Measurements from ENCODE around the gene MLYCD. TPM values are rescaled to one million over a fixed set of nuclear protein-coding genes. Genes with fewer than 3 reads are reported as not detected.
A peak's percentile ranks its signal among the peaks of the same experiment; 100 is the strongest.
"Not testable (repeated sequence)": the region's sequence is repeated elsewhere in the genome, so short reads cannot be mapped to it uniquely, and the experiment has no call there.

Gene MLYCD
- total RNA-seq, 2 experiments from 2014 or later: 4.2 to 4.3 TPM

DNA sequence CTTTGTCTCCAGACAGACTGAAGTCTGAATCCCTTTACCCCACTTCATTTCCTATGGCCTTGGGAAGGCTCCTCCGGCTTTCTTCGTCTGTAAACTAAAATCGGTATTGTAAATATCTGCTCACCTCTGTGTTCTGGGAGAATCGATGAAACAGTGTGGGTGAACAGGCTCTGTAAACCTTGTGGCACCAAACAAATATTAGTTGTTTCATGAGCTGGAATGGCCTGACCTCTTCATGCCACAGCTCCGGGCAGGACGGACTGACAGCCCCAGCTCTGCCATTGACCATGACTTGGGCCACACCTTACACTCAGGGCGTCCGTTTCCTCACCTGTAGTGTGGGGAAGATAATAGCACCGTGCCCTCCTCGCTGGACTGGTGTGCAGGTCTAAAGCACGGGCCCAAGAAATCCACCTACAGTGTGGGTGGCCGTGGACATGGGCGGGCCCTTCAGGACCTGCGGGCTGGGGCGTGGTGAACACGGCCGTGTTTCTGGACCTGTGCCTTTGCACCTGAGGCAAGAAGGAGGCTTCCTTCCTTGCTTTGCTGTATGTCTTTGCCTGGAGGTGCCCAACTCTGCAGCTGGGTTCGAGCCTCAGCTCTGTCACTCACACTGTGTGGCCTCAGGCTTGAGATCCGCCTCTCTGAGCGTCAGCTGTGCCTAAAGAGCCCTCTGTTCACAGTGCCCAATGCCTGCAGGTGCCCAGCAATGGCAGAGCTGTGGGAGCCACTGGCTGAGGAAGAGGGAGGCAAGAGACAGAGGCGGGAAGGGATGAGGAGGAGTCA lies 48.1 kb downstream of the MLYCD start:
- DNase-seq (no peak), ATAC-seq (no peak)
- POLR2A ChIA-PET: no interaction called here
- H3K36me3 Mint-ChIP-seq (ENCODE audit: low read depth): no peaks in the 10 kb centered on the region
- H3K27me3 Mint-ChIP-seq (ENCODE audit: low read depth): no peaks in the 10 kb centered on the region
- no peak overlapping the region for H3K4me3 Mint-ChIP-seq
- H3K9me3 Mint-ChIP-seq (ENCODE audit: insufficient read depth): no peaks in the 10 kb centered on the region
- CTCF ChIA-PET: interaction anchor here (0.8 kb wide), 1 partner anchor 20 kb away, joined by 3 read pairs; no protein-coding TSS in a partner anchor
- no peak overlapping the region for H3K27ac Mint-ChIP-seq
- no peaks in the 10 kb centered on the region for H3K4me1 Mint-ChIP-seq (ENCODE audit: low read depth)

DNA sequence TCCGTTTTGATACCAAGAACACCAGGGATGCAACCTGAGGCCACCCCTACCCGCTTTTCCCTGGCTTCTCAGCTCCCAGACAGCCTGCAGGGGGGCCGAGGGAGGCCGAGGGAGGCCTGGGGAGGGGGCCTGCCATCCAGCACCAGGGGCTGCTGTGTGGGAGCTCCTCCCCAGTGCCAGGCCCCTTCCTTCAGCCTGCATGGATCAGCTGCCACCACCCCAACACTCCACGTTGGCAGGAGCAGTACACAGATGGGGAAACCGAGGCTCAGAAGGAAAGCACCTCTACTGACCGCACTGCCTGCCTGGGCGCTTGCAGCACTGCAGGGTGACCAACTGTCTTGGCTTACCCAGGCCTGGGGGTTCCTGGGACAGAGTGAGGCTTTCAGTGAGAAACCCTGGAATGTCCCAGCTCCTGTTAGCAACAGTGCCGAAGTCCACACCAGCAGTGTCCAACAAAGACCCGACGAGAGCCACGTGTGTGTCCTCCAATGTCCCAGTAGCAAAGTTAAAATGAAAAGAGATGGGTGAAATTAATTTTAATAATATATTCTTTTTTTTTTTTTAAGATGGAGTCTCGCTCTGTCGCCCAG lies 48.8 kb downstream of the MLYCD start:
- ChIA-PET POLR2A (no interaction called here), CTCF (interaction anchor here (0.8 kb wide), 1 partner anchor 21 kb away, joined by 3 read pairs; no protein-coding TSS in a partner anchor)
- ATAC-seq: no peak

DNA sequence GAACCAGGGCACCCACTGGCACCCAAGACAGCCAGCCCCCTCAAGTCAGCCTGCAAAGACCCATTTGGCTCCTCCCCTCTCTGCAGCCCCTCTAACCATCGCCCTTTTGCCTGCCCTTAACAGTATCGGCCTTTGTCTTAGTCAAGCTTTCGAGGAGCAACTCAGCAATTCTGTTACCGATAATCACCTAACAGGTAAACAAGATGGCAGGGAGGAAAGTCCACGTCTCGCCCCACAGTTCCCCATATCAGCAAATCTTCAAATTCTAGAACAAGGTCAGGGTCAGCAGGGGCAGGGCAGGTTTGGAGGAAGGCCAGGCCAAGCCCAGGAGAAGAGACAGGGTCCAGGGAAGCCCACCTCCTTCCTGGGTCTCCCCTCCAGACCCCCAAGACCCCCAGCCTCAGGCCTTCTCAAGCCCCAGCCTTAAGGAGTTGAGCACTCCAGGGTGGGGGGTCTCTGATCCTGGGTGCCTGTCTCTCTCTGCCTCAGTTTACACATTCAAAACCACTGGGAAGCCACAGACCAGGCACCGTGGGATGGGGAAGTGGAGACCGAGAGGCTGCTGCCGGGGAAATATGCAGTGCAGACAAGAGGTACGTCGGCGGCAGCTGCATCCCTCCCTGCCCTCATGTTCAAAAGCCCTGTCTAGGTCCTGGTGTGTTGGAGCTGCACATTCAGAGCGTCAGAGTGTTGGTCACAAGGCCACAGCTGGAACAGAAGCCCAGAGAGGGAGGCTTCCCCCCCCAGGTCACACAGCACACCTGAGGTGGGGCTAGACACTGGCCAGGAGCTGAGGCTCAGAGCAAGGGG lies 50.2 kb downstream of the MLYCD start:
- Mint-ChIP-seq H3K36me3 (ENCODE audit: low read depth) (no peaks in the 10 kb centered on the region), H3K9me3 (ENCODE audit: insufficient read depth) (no peaks in the 10 kb centered on the region), H3K4me3 (no peak overlapping the region), H3K27ac (no peak overlapping the region), H3K27me3 (ENCODE audit: low read depth) (peaks cover 3% of the 10 kb centered on the region), H3K4me1 (ENCODE audit: low read depth) (peaks cover 5% of the 10 kb centered on the region)
- no peak for DNase-seq
- ChIA-PET POLR2A (no interaction called here), CTCF (no interaction called here)
- ATAC-seq: no peak

More for the DNA sequence above, 48.8 kb downstream of the MLYCD start:
- H3K4me1 Mint-ChIP-seq (ENCODE audit: low read depth): no peaks in the 10 kb centered on the region
- no peaks in the 10 kb centered on the region for H3K9me3 Mint-ChIP-seq (ENCODE audit: insufficient read depth)
- H3K27me3 Mint-ChIP-seq (ENCODE audit: low read depth): no peaks in the 10 kb centered on the region
- H3K27ac Mint-ChIP-seq: no peak overlapping the region
- no peak overlapping the region for H3K4me3 Mint-ChIP-seq
- H3K36me3 Mint-ChIP-seq (ENCODE audit: low read depth): no peaks in the 10 kb centered on the region
- no peak for DNase-seq

DNA sequence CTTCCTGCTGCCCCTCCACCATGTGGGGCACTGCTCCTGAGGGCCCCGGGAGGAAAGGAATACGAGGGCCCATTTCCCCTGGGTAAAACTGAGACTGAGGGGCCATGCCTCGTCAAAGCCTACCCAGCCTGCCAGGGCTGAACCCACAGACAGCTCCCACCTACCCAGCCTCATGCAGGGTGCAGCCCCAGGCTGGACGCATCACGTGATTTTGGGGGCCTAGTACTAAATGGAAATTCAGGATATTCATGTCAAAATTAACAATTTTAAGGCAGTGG lies 50.7 kb downstream of the MLYCD start:
- ChIA-PET POLR2A (no interaction called here), CTCF (no interaction called here)
- Mint-ChIP-seq H3K9me3 (ENCODE audit: insufficient read depth) (no peaks in the 10 kb centered on the region), H3K36me3 (ENCODE audit: low read depth) (no peaks in the 10 kb centered on the region), H3K27ac (no peak overlapping the region), H3K4me3 (no peak overlapping the region), H3K27me3 (ENCODE audit: low read depth) (peaks cover 5% of the 10 kb centered on the region), H3K4me1 (ENCODE audit: low read depth) (peaks cover 9% of the 10 kb centered on the region)
- DNase-seq: no peak
- no peak for ATAC-seq

DNA sequence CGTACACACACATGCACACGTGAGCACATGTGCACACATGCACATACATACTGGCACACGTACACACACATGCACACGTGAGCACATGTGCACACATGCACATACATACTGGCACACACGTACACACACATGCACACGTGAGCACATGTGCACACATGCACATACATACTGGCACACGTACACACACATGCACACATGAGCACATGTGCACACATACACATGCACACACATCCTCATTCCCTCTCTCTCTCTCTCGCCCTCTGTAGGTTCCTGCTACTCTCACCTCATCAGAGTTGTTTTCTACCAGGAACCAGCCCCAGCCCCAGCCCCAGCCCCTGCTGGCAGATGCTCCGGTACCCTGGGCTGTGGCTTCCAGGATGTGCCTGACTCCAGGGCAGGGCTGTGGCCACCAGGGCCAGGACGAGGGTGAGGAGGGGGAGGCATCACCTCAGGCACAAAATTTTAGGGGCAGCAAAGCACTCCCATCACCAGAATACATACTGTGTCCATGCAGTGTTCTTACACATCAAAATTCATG lies 52.0 kb downstream of the MLYCD start:
- H3K27ac Mint-ChIP-seq; DNase-seq; POLR2A ChIA-PET; CTCF ChIA-PET; H3K4me1 Mint-ChIP-seq (ENCODE audit: low read depth); H3K36me3 Mint-ChIP-seq (ENCODE audit: low read depth); ATAC-seq; H3K4me3 Mint-ChIP-seq; H3K9me3 Mint-ChIP-seq (ENCODE audit: insufficient read depth); H3K27me3 Mint-ChIP-seq (ENCODE audit: low read depth): not testable (repeated sequence)

DNA sequence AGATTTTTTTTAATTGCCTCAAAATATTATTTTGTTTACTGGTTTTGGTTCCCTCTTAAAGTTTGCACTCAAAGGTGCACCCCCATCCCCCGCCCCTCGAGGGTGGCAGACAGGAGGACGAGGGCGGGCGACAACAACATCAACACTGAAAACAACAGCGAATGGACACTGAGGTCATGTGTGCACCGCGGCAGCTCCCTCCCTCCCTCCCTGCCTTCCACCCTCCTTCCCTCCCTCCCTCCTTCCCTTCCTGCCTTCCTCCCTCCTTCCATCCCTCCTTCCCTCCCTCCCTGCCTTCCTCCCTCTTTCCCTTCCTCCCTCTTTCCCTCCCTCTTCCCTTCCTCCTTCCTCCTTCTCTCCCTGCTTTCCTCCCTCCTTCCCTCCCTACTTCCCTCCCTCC lies 52.6 kb downstream of the MLYCD start:
- Mint-ChIP-seq H3K4me1 (ENCODE audit: low read depth) (peaks cover 9% of the 10 kb centered on the region), H3K27me3 (ENCODE audit: low read depth) (peaks cover 5% of the 10 kb centered on the region), H3K4me3 (no peak overlapping the region), H3K36me3 (ENCODE audit: low read depth) (no peaks in the 10 kb centered on the region), H3K27ac (no peak overlapping the region), H3K9me3 (ENCODE audit: insufficient read depth) (no peaks in the 10 kb centered on the region)
- no peak for ATAC-seq
- POLR2A ChIA-PET: no interaction called here
- no peak for DNase-seq
- CTCF ChIA-PET: no interaction called here

DNA sequence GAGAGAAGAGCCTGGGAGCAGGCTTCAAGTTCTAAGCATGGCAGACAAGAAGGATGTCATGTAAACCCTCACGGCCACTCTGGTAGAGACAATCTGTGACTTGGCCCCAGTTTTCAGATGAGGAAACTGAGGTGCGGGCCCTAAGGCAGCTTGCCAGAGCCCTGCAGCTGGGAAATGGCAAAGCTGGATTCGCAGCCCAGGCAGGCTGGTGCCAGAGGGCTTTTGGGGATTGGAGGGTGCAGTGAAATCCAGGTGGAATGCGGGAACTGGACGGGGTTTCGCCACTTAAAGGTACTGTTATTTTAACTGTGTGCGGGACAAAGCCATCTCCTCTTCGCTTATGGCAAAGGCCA lies 53.6 kb downstream of the MLYCD start:
- H3K4me3 Mint-ChIP-seq: no peak overlapping the region
- no peak overlapping the region for H3K27ac Mint-ChIP-seq
- no peak for DNase-seq
- no peak for ATAC-seq
- H3K9me3 Mint-ChIP-seq (ENCODE audit: insufficient read depth): no peaks in the 10 kb centered on the region
- CTCF ChIA-PET: interaction anchor here (2.2 kb wide), 1 partner anchor 114 kb away, joined by 13 read pairs; no protein-coding TSS in a partner anchor
- no peaks in the 10 kb centered on the region for H3K36me3 Mint-ChIP-seq (ENCODE audit: low read depth)
- H3K27me3 Mint-ChIP-seq (ENCODE audit: low read depth): peaks cover 5% of the 10 kb centered on the region
- POLR2A ChIA-PET: no interaction called here
- H3K4me1 Mint-ChIP-seq (ENCODE audit: low read depth): peaks cover 11% of the 10 kb centered on the region

DNA sequence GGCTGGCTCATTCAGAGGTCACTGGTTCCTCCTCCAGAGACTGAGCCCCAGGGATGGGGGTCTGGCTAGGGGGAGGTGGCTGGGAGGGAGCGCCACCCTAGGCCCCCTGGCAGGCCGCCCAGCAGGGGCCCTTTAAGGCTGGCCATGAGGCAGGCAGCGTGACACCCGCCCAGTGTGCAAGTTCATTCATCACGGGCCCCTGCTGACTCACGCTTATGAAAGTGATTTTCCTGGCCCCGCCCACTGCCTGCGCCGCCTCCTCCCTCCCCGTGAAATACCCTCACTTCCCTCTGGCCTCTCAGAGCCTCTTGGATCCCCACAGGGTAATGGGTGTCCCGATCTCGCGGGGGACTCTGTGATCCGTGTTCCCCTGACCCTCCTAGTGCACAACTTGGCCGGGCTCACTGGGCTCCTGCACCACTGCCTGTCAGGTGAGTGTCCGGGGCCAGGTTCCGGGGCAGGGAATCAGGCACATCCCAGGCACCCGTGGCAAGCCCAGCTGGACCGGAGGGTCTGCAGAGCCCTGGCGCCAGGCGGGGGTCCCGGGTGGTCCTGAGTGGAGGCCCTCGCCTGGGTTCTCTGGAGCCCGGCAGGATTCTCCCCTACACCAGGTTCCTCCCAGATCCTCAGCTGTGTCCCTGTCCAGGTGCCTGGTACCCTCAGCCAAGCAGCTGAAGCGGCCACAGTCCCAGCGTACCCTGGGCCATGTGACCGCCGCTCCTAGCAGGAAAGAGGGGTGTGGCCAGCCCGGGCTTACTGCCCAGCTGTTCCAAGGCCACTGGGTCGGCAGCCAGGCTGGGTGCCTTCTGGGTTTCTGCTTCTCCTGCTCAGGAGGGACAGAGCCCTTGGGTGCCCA lies 54.3 kb downstream of the MLYCD start, which contains the start of gene OSGIN1:
TSS of gene OSGIN1 (plus strand) at position 301 of the 856 bp plus-strand sequence. CDS start 4,432 bp downstream, outside the sequence.
- no peak within 1 kb of the TSS for H3K27ac Mint-ChIP-seq
- no peaks in the 10 kb centered on the region for H3K9me3 Mint-ChIP-seq (ENCODE audit: insufficient read depth)
- ChIA-PET POLR2A (interaction anchor here (1.4 kb wide), 1 partner anchor 164 kb away, joined by 3 read pairs; the partner anchor contains the start of gene MBTPS1), CTCF (interaction anchor here (0.7 to 2.2 kb wide), 16 partner anchors 9 to 234 kb away, joined by 3 to 13 read pairs (median 4); partner anchors contain the start of genes MBTPS1 and TAF1C)
- H3K4me1 Mint-ChIP-seq (ENCODE audit: low read depth): peaks cover 11% of the 10 kb centered on the region
- ATAC-seq (peak; percentile 84), DNase-seq (peak; percentile 78)
- no peaks in the 10 kb centered on the region for H3K36me3 Mint-ChIP-seq (ENCODE audit: low read depth)
- H3K27me3 Mint-ChIP-seq (ENCODE audit: low read depth): peaks cover 5% of the 10 kb centered on the region
- H3K4me3 Mint-ChIP-seq: peak within 1 kb of the TSS; percentile 48

DNA sequence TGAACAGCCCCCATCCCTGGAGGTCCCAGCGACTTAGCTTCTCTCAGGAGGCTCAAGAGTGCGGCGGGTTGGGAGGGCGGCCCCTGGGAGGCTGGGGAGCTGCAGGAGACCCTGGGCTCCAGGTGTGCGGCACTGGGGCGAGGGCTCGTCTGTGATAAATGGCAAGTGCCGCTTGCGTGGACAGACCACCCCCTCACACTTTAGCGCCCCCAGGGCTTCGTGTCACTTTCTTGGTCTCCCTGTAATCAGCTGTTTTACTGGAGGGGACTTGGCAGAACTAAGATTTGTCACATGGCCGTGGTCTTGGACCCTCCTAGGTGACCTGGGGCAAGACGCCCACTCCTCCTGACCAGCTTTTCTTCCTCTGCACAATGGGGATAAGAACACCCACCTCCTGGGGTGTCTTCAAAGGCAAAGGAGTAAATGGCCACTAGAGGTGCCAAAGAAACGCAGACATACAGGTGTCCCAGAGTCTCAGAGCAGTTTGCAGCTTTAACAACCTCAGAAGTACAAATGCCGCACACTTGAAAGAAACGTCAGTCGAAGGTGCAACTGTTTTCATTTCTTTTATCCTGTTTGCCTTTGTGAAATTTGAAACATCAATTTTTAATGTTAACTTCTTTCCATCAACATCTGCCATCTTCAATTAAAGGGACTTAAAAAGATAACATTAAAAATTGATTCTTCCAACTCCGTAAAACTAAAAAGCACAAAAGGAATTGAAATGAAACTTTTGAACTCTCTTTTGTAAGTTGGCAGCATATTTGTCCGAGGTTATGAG lies 55.1 kb downstream of the MLYCD start:
- ChIA-PET POLR2A (interaction anchor here (1.4 kb wide), 1 partner anchor 163 kb away, joined by 3 read pairs; the partner anchor contains the start of gene MBTPS1), CTCF (interaction anchor here (0.7 to 2.2 kb wide), 17 partner anchors 8 to 233 kb away, joined by 3 to 13 read pairs (median 4); partner anchors contain the start of genes MBTPS1 and TAF1C)
- Mint-ChIP-seq H3K27ac (no peak overlapping the region), H3K27me3 (ENCODE audit: low read depth) (peaks cover 5% of the 10 kb centered on the region), H3K9me3 (ENCODE audit: insufficient read depth) (no peaks in the 10 kb centered on the region), H3K36me3 (ENCODE audit: low read depth) (no peaks in the 10 kb centered on the region), H3K4me1 (ENCODE audit: low read depth) (peaks cover 11% of the 10 kb centered on the region), H3K4me3 (peak overlapping the region; percentile 31)
- DNase-seq (peak; percentile 52), ATAC-seq (peak; percentile 62)

DNA sequence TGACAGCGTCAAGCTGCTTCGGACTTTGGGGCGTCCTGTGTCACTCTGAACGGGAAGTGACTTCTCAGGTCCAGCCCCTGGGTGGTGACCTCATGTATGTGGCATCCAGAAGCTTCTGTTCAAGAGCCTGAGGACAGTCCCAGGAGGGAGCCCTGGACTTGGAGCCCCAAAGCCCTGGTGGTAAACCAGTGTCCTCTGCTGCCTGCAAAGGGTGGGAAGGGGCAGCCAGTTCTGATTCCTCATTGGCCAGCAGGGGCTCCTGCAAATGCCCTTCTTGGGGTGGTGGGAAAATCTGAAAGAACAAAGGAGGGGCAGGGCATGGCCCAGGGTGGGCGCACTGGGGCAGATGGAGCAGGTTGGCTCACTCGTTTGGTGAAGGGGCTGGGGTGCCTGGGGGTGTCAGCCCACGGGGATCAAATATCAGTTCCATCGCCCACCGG lies 55.7 kb downstream of the MLYCD start:
- no peak for ATAC-seq
- Mint-ChIP-seq H3K4me1 (ENCODE audit: low read depth) (peaks cover 11% of the 10 kb centered on the region), H3K27ac (no peak overlapping the region), H3K9me3 (ENCODE audit: insufficient read depth) (no peaks in the 10 kb centered on the region), H3K36me3 (ENCODE audit: low read depth) (no peaks in the 10 kb centered on the region), H3K27me3 (ENCODE audit: low read depth) (peaks cover 5% of the 10 kb centered on the region), H3K4me3 (no peak overlapping the region)
- ChIA-PET POLR2A (interaction anchor here (1.4 kb wide), 1 partner anchor 162 kb away, joined by 3 read pairs; the partner anchor contains the start of gene MBTPS1), CTCF (interaction anchor here (0.7 to 2.2 kb wide), 13 partner anchors 8 to 232 kb away, joined by 3 to 13 read pairs (median 4); partner anchors contain the start of genes MBTPS1 and TAF1C)
- no peak for DNase-seq

All from activated CD8-positive, alpha-beta T cell treated with anti-CD3 and anti-CD28 coated beads, Interleukin-2, amount 10 ng/mL, durations not matched to agents 7 days and 5 days (primary cell).